GM12878 (cell line): ENCODE data around the gene ZMYND12.

ENCODE experiments used
- CREM ChIP-seq: IDR thresholded peaks from 2 replicates; pipeline ENCODE4 v1.6.1; 2014; ENCODE audit warnings: antibody characterized with exemption, low read depth
- EZH2 ChIP-seq: IDR thresholded peaks from 2 replicates; pipeline ENCODE4 v1.6.1; 2012; ENCODE audit warnings: low read depth, mild to moderate bottlenecking, control low read depth, inconsistent platforms, low read length, borderline replicate concordance; ENCODE audit not compliant: control insufficient read depth
- GABPA ChIP-seq: IDR thresholded peaks from 2 replicates; pipeline ENCODE4 v1.6.1; 2014; ENCODE audit warnings: antibody characterized with exemption, low read depth, mild to moderate bottlenecking, inconsistent platforms
- HDGF ChIP-seq: fragments of 450-650 bp; IDR thresholded peaks from 2 replicates; pipeline ENCODE4 v1.6.1; 2016; ENCODE audit warnings: antibody characterized with exemption
- PAX5 ChIP-seq: IDR thresholded peaks from 2 replicates; pipeline ENCODE4 v1.6.1; 2011; ENCODE audit warnings: low read depth, low read length, borderline replicate concordance
- POLR2A ChIP-seq: IDR thresholded peaks from 2 replicates; pipeline ENCODE4 v1.6.1; 2011; ENCODE audit warnings: low read depth, mild to moderate bottlenecking, low read length
- RELA ChIP-seq: fragments of 450-650 bp; IDR thresholded peaks from 2 replicates; pipeline ENCODE4 v1.8.0; 2014; ENCODE audit warnings: borderline replicate concordance; ENCODE audit not compliant: partially characterized antibody
- TAF1 ChIP-seq: IDR thresholded peaks from 2 replicates; pipeline ENCODE4 v1.6.1; 2011; ENCODE audit warnings: mild to moderate bottlenecking, low read depth, low read length, borderline replicate concordance
- TCF12 ChIP-seq: IDR thresholded peaks from 2 replicates; pipeline ENCODE4 v1.6.1; 2011; ENCODE audit warnings: low read depth, mild to moderate bottlenecking, low read length
- TF ChIP-seq, protein P1 (sequence below), 3 experiments: IDR thresholded peaks in 2 of 3; conservative IDR thresholded peaks in 1 of 3; 2 replicates each; pipeline ENCODE4 v1.5.1; 2011; ENCODE audit warnings: low read depth in 3 of 3, low read length in 3 of 3, mild to moderate bottlenecking in 3 of 3, control low read depth in 2 of 3, moderate library complexity in 2 of 3, inconsistent platforms in 1 of 3, mixed read lengths in 1 of 3; ENCODE audit not compliant: control insufficient read depth in 2 of 3, insufficient read depth in 1 of 3; ENCODE audit errors: extremely low read depth in 1 of 3
- TF ChIP-seq, protein P2 (sequence below): fragments of 450-650 bp; IDR thresholded peaks from 2 replicates; pipeline ENCODE4 v1.6.1; 2018; ENCODE audit warnings: mild to moderate bottlenecking, low read depth, moderate library complexity; ENCODE audit not compliant: partially characterized antibody

DNA sequence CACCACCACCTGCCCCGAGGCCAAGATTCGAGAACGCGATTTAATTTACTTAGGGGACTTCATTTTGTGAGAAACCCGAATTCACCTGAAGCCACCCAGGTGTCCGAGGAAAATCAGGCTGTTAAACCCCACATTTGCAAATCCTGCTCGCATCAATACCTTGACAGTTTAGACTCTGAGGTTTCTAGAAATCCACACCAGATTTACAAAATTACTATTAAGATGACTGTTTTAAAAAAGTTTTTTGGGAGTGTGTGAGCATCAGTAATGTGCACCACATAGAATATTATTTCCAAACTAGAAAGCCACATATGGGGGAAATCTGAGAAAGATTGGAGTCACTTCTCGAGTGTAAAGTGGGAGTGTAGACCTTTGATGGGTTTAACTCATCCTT, 74.5 kb downstream of the ZMYND12 start:
- TF ChIP-seq, protein P1, sequence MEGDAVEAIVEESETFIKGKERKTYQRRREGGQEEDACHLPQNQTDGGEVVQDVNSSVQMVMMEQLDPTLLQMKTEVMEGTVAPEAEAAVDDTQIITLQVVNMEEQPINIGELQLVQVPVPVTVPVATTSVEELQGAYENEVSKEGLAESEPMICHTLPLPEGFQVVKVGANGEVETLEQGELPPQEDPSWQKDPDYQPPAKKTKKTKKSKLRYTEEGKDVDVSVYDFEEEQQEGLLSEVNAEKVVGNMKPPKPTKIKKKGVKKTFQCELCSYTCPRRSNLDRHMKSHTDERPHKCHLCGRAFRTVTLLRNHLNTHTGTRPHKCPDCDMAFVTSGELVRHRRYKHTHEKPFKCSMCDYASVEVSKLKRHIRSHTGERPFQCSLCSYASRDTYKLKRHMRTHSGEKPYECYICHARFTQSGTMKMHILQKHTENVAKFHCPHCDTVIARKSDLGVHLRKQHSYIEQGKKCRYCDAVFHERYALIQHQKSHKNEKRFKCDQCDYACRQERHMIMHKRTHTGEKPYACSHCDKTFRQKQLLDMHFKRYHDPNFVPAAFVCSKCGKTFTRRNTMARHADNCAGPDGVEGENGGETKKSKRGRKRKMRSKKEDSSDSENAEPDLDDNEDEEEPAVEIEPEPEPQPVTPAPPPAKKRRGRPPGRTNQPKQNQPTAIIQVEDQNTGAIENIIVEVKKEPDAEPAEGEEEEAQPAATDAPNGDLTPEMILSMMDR (IDR thresholded peaks at IDR 0.05 in 2 of 3, conservative IDR thresholded peaks at IDR 0.05 in 1 of 3; ENCODE audit: control insufficient read depth in 2 of 3, extremely low read depth in 1 of 3, insufficient read depth in 1 of 3, low read depth in 3 of 3, low read length in 3 of 3) = no peak
- TF ChIP-seq CREM (no peak), HDGF (no peak), PAX5 (no peak), TCF12 (no peak), EZH2 (no peak), TAF1 (no peak), RELA (no peak), GABPA (no peak), POLR2A (no peak)
- TF ChIP-seq, protein P2, sequence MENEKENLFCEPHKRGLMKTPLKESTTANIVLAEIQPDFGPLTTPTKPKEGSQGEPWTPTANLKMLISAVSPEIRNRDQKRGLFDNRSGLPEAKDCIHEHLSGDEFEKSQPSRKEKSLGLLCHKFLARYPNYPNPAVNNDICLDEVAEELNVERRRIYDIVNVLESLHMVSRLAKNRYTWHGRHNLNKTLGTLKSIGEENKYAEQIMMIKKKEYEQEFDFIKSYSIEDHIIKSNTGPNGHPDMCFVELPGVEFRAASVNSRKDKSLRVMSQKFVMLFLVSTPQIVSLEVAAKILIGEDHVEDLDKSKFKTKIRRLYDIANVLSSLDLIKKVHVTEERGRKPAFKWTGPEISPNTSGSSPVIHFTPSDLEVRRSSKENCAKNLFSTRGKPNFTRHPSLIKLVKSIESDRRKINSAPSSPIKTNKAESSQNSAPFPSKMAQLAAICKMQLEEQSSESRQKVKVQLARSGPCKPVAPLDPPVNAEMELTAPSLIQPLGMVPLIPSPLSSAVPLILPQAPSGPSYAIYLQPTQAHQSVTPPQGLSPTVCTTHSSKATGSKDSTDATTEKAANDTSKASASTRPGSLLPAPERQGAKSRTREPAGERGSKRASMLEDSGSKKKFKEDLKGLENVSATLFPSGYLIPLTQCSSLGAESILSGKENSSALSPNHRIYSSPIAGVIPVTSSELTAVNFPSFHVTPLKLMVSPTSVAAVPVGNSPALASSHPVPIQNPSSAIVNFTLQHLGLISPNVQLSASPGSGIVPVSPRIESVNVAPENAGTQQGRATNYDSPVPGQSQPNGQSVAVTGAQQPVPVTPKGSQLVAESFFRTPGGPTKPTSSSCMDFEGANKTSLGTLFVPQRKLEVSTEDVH = no peak
